ENCODE data around the gene RPH3AL.
"Not testable (repeated sequence)": the region's sequence is repeated elsewhere in the genome, so short reads cannot be mapped to it uniquely, and the experiment has no call there.

RPH3AL gene

GRCh38 chr17:185445-186138, 167.0 kb downstream of the RPH3AL start:
- in situ Hi-C loops (cut with MboI; ENCODE audit: low sequenced_read_pairs) = no loop called here

- in situ Hi-C loops (cut with MboI; ENCODE audit: low sequenced_read_pairs) = no loop called here
Measured at GRCh38 chr17:183021-183420, 169.6 kb downstream of the RPH3AL start.

DNA sequence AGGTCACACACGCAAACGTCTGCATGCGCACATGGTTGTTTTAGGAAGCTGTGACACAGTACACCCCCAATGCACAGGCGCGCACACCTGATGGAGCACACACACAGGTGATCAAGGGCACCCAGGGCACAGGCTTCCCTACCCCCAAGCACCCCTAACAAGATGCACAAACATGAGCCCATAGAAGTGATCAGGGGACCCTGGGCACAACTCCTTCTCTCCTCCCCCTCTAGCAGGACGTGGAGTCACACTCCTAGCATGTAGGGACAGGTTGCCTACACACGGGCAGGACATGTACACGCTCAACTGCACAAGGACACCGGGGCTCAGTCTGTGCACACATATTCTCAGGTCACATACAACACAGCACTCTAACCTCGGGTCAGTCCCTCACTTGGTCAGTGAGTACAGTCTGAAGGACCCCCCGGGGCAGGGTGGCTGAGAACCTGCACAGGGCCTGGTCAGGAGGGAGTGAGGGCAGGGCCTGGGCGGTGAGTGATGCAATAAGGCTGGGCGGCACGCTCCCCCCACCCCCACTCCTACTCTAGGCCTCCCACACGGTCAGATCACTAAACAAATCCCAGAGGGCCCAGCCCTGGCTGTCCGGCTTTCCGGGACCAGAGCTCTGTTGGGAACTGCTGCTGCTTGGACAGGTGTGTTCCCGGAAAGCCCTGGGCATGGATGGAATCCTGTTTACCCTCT, 170.4 kb downstream of the RPH3AL start:
- in situ Hi-C loops (cut with MboI; ENCODE audit: low sequenced_read_pairs) = no loop called here

GRCh38 chr17:181245-182049, 171.2 kb downstream of the RPH3AL start, which contains the start of gene DOC2B:
Gene DOC2B, minus strand, starts transcription at chr17:181650. Its CDS starts 171 bp downstream, at chr17:181479.
- in situ Hi-C loops (cut with MboI; ENCODE audit: low sequenced_read_pairs) = no loop called here

- in situ Hi-C loops (cut with MboI; ENCODE audit: low sequenced_read_pairs) = no loop called here
Measured at GRCh38 chr17:180381-181244, 172.0 kb downstream of the RPH3AL start.

GRCh38 chr17:179781-180380, 172.7 kb downstream of the RPH3AL start:
- in situ Hi-C loops (cut with MboI; ENCODE audit: low sequenced_read_pairs) = no loop called here

DNA sequence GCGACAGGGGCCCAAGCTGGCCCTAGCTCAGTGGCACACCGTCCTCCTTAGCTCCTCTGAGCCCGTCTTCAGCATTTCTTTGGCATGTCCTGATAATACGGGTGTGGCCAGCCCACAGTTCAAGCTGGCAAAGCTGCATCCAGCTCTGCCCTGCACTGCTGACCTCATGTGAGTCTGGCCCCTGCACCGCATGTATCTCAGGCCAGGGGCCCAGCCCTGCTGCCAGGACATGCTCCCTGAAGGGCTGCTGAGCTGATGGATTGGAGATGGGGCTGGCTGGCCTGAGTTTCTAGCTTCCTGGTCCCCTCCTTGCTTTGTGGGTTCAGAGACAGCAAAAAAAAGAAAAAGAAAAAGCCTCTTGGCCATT, 173.6 kb downstream of the RPH3AL start:
- in situ Hi-C loops (cut with MboI; ENCODE audit: low sequenced_read_pairs) = no loop called here

DNA sequence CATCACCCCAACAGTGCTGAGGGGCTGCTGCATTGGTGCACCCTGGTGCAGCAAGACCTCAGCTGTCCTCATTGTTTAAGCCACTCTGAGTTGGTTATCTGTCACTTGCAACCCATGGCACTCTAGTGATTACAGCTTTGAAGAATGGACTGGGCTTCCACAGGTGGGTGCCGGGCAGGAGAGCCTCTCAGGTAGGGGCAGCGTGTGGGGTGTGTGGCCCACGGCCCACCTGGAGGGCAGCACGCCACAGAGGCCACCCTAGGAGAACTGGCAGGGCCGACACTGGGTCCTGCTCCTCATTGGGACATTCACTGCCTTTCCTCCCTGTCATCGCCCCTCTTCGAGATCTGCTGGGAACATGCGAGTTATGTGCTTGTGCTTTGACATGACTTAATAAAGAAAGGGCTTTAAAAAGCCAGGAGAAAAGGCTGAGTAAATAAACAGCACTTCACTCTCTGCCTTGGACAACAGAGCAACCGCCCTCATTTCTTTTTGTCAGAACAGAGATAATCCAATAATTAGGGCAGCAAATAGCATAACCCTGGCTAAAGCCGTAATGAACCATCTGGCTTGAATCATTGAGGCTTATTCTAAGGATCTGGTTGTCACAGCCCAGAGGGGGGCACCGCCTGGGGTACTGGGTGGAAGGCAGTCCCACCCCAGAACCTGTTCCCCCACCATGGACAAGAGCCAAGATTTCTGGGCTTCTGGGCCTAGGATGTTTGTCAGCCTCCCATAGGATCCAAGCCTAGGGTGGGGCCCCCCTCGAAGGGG, 174.1 kb downstream of the RPH3AL start:
- in situ Hi-C loops (cut with MboI; ENCODE audit: low sequenced_read_pairs) = no loop called here

- in situ Hi-C loops (cut with MboI; ENCODE audit: low sequenced_read_pairs) = no loop called here
Measured at GRCh38 chr17:177762-178161, 174.8 kb downstream of the RPH3AL start.

GRCh38 chr17:177155-177554, 175.5 kb downstream of the RPH3AL start:
- in situ Hi-C loops (cut with MboI; ENCODE audit: low sequenced_read_pairs) = no loop called here

DNA sequence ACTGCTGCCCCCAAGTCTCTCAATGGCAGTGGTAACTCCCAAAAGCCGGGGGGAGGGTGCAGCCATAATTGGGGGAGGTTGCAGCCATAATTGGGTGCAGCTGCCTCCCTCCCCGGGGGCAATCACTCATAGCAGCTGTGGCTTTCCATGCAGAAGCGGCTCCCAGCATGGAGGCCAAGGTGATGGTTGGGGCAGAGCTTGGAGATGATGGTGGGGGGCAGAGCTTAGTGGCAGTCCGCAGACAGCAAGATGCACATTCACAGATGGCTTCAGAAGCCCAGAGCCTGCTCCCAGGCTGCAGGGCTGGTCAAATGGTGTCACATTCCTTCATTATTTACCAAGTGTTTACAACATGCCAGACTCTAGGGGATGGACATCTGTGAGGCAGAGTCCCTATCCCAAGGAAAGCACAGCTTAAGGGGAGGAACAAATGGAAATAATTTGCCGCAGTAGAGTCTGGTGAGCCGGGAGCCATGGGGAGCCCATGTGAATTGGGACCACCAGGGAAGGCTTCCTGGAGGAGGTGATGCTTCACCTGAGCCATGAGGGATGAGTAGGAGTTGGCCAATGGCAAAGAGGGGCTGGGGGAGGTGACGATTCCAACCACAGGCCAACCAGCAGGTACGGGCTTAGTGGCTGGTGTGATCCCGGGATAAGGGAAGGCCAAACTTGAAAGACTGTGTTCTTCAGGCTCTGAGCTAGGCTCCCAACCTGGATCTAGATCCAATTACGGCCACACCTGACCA, 179.3 kb downstream of the RPH3AL start:
- in situ Hi-C loops (cut with MboI; ENCODE audit: low sequenced_read_pairs) = no loop called here

DNA sequence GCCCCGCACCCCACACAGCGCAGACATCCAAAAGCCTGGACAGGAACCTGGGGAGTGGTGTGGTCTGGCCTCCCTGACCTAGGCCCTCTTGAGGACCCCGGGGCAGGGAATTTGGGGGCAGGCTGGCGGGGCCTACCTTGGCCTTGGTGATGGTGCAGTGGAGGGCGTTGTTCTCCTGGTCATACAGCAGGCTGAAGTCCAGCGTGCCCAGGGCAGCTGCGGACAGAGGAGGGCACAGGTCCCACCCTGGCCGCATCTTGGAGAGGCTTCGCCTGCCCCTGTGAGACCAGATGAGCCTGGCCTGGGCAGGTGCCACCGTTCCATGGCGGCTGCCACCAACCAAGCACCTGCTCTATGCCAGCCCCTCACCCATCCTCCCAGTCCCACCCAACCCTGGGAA, 180.2 kb downstream of the RPH3AL start:
- in situ Hi-C loops (cut with MboI; ENCODE audit: low sequenced_read_pairs) = no loop called here

DNA sequence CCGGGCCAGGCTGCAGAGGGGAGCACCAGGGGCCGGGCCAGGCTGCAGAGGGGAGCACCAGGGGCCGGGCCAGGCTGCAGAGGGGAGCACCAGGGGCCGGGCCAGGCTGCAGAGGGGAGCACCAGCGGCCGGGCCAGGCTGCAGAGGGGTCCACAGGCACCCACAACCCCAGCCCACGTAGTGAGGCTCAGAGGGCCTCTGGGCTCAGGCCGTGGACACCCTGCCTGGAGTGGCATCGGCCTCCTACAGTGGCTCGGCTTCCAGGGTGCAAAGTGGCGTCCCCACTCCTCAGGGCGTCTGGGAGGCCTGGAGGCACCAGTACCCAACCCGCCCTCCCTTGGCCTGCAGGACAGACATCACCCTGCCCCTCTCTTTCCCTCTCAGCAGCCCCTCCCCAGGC, 180.7 kb downstream of the RPH3AL start:
- in situ Hi-C loops (cut with MboI; ENCODE audit: low sequenced_read_pairs) = no loop called here

DNA sequence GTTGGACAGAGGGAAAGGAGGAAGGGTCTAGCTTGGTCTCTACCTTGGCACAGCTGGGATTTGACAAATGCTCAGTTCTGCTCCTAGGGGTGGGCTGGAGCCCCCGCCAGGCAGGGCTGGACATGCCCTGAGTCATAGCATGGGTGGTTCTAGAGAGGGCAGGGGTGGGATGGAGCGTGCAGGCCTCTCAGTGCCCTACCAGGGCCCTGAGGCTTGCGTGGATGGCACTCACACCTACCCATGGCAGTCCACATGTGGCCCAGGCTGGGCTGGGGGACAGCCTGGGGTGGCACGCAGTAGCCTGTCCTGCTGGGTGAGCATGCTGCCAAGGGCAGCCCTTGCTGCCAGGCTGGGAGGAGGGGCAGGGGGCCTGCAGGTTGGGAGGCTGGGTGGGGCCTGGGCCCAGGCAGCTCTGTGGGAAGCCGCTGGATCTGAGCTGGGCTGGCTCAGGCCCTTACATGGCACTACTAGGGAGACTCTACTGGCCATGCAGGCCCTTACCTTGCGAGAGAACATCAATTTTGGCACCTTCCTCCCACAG, 182.4 kb downstream of the RPH3AL start:
- in situ Hi-C loops (cut with MboI; ENCODE audit: low sequenced_read_pairs) = no loop called here

- in situ Hi-C loops (cut with MboI; ENCODE audit: low sequenced_read_pairs) = not testable (repeated sequence)
Measured at GRCh38 chr17:168614-169013, 184.0 kb downstream of the RPH3AL start.

GRCh38 chr17:165939-166338, 186.7 kb downstream of the RPH3AL start:
- in situ Hi-C loops (cut with MboI; ENCODE audit: low sequenced_read_pairs) = no loop called here

GRCh38 chr17:164303-165235, 188.0 kb downstream of the RPH3AL start:
- in situ Hi-C loops (cut with MboI; ENCODE audit: low sequenced_read_pairs) = no loop called here

All from HL-60/S4 (cell line).